AG10803 (cell line): ENCODE results near the gene TMEM218.

ENCODE experiments used
- DNase-seq: peaks from one replicate; pipeline ENCODE4 v3.0.0; 2010; ENCODE audit warnings: low read depth
- H3K4me3 ChIP-seq: 2 replicates; pipeline ENCODE4 v1.5.1; 2011; ENCODE audit warnings: mild to moderate bottlenecking, low read length, control low read depth
- TF ChIP-seq, protein P1 (sequence below): conservative IDR thresholded peaks from 2 replicates; pipeline ENCODE4 v1.5.1; 2011; ENCODE audit warnings: mild to moderate bottlenecking, low read length, control low read depth, inconsistent platforms

The TMEM218 gene

GRCh38 chr11:125064070-125064469 lies 47.4 kb downstream of the TMEM218 start:
- DNase-seq, result no peak
- H3K4me3 ChIP-seq, result peak overlapping the region; percentile 75
- TF ChIP-seq, protein P1, sequence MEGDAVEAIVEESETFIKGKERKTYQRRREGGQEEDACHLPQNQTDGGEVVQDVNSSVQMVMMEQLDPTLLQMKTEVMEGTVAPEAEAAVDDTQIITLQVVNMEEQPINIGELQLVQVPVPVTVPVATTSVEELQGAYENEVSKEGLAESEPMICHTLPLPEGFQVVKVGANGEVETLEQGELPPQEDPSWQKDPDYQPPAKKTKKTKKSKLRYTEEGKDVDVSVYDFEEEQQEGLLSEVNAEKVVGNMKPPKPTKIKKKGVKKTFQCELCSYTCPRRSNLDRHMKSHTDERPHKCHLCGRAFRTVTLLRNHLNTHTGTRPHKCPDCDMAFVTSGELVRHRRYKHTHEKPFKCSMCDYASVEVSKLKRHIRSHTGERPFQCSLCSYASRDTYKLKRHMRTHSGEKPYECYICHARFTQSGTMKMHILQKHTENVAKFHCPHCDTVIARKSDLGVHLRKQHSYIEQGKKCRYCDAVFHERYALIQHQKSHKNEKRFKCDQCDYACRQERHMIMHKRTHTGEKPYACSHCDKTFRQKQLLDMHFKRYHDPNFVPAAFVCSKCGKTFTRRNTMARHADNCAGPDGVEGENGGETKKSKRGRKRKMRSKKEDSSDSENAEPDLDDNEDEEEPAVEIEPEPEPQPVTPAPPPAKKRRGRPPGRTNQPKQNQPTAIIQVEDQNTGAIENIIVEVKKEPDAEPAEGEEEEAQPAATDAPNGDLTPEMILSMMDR, result no peak

DNA sequence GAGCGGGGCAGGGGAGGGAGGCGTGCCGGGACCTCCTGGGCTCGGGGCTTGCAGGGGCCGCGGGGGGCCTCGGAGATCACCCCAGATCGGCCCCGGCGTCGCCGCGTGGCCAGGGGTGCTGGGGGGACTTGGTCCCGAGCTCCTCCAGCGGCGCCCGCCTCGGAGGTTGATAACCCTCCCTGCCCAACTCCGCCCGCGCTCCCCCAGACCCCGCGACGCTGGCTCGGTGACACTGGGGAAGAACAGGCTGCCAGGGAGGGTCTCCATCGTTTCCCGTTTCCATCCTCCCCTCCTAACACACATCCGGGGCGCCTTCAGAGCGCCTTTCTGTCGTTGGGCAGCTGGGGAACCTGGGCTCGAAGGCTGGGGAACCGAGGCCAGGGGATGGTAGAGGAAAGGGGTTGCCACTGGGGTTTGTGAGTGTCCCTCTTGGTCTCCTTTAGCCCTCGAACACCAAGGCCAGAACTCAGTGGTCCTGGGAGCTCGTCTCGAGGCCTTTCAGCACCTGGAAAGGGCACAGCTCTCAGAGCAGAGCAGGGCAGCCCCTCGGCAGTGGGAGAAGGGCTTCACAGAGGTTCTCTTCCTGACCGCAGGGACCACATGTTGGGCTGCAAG lies 47.9 kb downstream of the TMEM218 start:
- TF ChIP-seq, protein P1, result no peak
- no peak for DNase-seq
- H3K4me3 ChIP-seq, result peak overlapping the region; percentile 75

- peak within 1 kb of the TSS; percentile 75 for H3K4me3 ChIP-seq
- peak; percentile 53 for DNase-seq
- TF ChIP-seq, protein P1, result no peak
These were observed 48.4 kb downstream of the TMEM218 start, which contains the start of gene SLC37A2 for GRCh38 chr11:125062931-125063428. TSS of gene SLC37A2 (plus strand) at chr11:125063305. CDS start at chr11:125063368, 63 bp downstream.

- peak overlapping the region; percentile 75 for H3K4me3 ChIP-seq
- DNase-seq, result no peak
- TF ChIP-seq, protein P1, result no peak
These were observed 49.1 kb downstream of the TMEM218 start for GRCh38 chr11:125062218-125062930.

GRCh38 chr11:125061281-125061680 lies 50.1 kb downstream of the TMEM218 start:
- H3K4me3 ChIP-seq, result no peak overlapping the region
- TF ChIP-seq, protein P1, result no peak
- DNase-seq, result no peak

DNA sequence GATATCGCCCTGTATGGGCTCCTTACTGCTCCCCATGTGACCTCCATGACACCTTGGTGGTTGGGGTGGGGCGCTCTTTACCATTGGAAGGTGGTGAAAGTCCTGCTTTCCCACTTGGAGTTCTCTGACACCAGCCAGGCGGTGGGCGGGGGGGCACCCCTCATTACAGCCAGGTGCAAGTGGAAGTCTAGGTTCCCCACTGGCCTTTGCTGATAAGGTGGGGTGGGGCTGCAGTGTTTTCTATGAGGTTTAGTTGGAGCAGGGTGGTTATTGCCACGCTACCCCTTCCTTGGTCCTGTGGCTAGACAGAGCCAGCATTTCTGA lies 53.8 kb downstream of the TMEM218 start:
- DNase-seq, result no peak
- H3K4me3 ChIP-seq, result no peak overlapping the region
- TF ChIP-seq, protein P1, result no peak
